Sigmoid colon (tissue), 4 donors: Measurements from ENCODE around the gene PBLD.

ENCODE experiments used
- CTCF ChIP-seq, 4 experiments: fragments of 450-650 bp in 3 of 4; fragments of 200-600 bp in 1 of 4; IDR thresholded peaks; one replicate each; pipeline ENCODE4 v1.5.1; 2016 to 2019; ENCODE audit warnings: antibody characterized with exemption in 4 of 4, mild to moderate bottlenecking in 3 of 4, moderate library complexity in 2 of 4
- POLR2A ChIP-seq, 2 donors: fragments of 450-650 bp; IDR thresholded peaks; one replicate each; pipeline ENCODE4 v1.6.1; 2016; ENCODE audit warnings: antibody characterized with exemption in 2 of 2, mild to moderate bottlenecking in 2 of 2, moderate library complexity in 2 of 2
- POLR2AphosphoS5 ChIP-seq, 4 donors: sonication (generic); formaldehyde crosslinking; IDR thresholded peaks; one replicate each; pipeline ENCODE4 v1.6.1; 2017; ENCODE audit warnings: antibody characterized with exemption in 4 of 4

- TF ChIP-seq CTCF (IDR thresholded peaks at IDR 0.05) (no peak), POLR2AphosphoS5 (IDR thresholded peaks at IDR 0.05) (no peak), POLR2A (IDR thresholded peaks at IDR 0.05) (no peak)
Observed at GRCh38 chr10:68239069-68239468, 93.7 kb downstream of the PBLD start.
